HepG2 (cell line): ENCODE measurements around the gene ADM5. TPM values are rescaled to one million over a fixed set of nuclear protein-coding genes. Genes with fewer than 3 reads are reported as not detected.
A peak's percentile ranks its signal among the peaks of the same experiment; 100 is the strongest.

Experiments used
- ARNT ChIP-seq: fragments of 450-650 bp; IDR thresholded peaks from 2 replicates; pipeline ENCODE4 v1.6.1; 2017
- BCL6 ChIP-seq: IDR thresholded peaks from 2 replicates; pipeline ENCODE4 v1.6.1; 2016; ENCODE audit warnings: missing genetic modification reagents, missing compliant biosample characterization
- FOSL2 ChIP-seq: sonication (generic); formaldehyde crosslinking; IDR thresholded peaks from 2 replicates; pipeline ENCODE4 v1.4.0; 2020; ENCODE audit warnings: missing genetic modification reagents
- GZF1 ChIP-seq: sonication (generic); formaldehyde crosslinking; IDR thresholded peaks from 2 replicates; pipeline ENCODE4 v1.5.1; 2020; ENCODE audit warnings: mild to moderate bottlenecking, missing genetic modification reagents
- HNF4A ChIP-seq: sonication (generic); formaldehyde crosslinking; IDR thresholded peaks from 2 replicates; pipeline ENCODE4 v1.4.0; 2020; ENCODE audit warnings: missing genetic modification reagents
- HOXA5 ChIP-seq: sonication (generic); formaldehyde crosslinking; IDR thresholded peaks from 2 replicates; pipeline ENCODE4 v1.4.0; 2020; ENCODE audit warnings: missing genetic modification reagents
- MAZ ChIP-seq, 2 experiments: sonication (generic) in 1 of 2; formaldehyde crosslinking in 1 of 2; IDR thresholded peaks; 2 replicates each; pipeline versions ENCODE4 v1.5.0 to v1.6.1; 2012 to 2020; ENCODE audit warnings: low read depth in 2 of 2, mild to moderate bottlenecking in 2 of 2, borderline replicate concordance in 1 of 2, improper control_type of control experiment in 1 of 2, low read length in 1 of 2, missing genetic modification reagents in 1 of 2, moderate library complexity in 1 of 2
- PAF1 ChIP-seq: IDR thresholded peaks from 2 replicates; pipeline ENCODE4 v1.6.1; 2016; ENCODE audit warnings: missing genetic modification reagents, missing compliant biosample characterization
- RFX3 ChIP-seq: IDR thresholded peaks from 2 replicates; pipeline ENCODE4 v1.6.1; 2016; ENCODE audit warnings: missing biosample characterization, missing genetic modification reagents
- SATB2 ChIP-seq: sonication (generic); formaldehyde crosslinking; IDR thresholded peaks from 2 replicates; pipeline ENCODE4 v1.5.0; 2020; ENCODE audit warnings: missing genetic modification reagents
- SP140L ChIP-seq: sonication (generic); formaldehyde crosslinking; IDR thresholded peaks from 2 replicates; pipeline ENCODE4 v1.4.0; 2020; ENCODE audit warnings: missing genetic modification reagents, borderline replicate concordance
- U2AF1 ChIP-seq: fragments of 200-400 bp; formaldehyde crosslinking; optimal IDR thresholded peaks from 2 replicates; pipeline ENCODE3; 2017; ENCODE audit warnings: mild to moderate bottlenecking, low read depth, low read length
- WIZ ChIP-seq: sonication (generic); formaldehyde crosslinking; IDR thresholded peaks from 2 replicates; pipeline ENCODE4 v1.5.1; 2020; ENCODE audit warnings: mild to moderate bottlenecking, missing genetic modification reagents
- YEATS2 ChIP-seq: sonication (generic); formaldehyde crosslinking; IDR thresholded peaks from 2 replicates; pipeline ENCODE4 v1.4.0; 2020; ENCODE audit warnings: missing genetic modification reagents, borderline replicate concordance
- ZBTB1 ChIP-seq: sonication (generic); formaldehyde crosslinking; IDR thresholded peaks from 2 replicates; pipeline ENCODE4 v1.4.0; 2020; ENCODE audit warnings: missing genetic modification reagents, borderline replicate concordance
- ZNF24 ChIP-seq: fragments of 450-650 bp; IDR thresholded peaks from 2 replicates; pipeline ENCODE4 v1.6.1; 2017; ENCODE audit warnings: antibody characterized with exemption, mild to moderate bottlenecking
- ZNF256 ChIP-seq: sonication (generic); formaldehyde crosslinking; conservative IDR thresholded peaks from 2 replicates; pipeline ENCODE4 v1.4.0; 2020; ENCODE audit warnings: missing genetic modification reagents
- ZNF33B ChIP-seq: sonication (generic); formaldehyde crosslinking; IDR thresholded peaks from 2 replicates; pipeline ENCODE4 v1.5.1; 2020; ENCODE audit warnings: mild to moderate bottlenecking, missing genetic modification reagents
- ZNF589 ChIP-seq: sonication (generic); formaldehyde crosslinking; conservative IDR thresholded peaks from 2 replicates; pipeline ENCODE4 v1.8.0; 2022; ENCODE audit warnings: mild to moderate bottlenecking, moderate library complexity, missing genetic modification reagents
- polyA plus RNA-seq, 8 experiments: library from polyadenylated mRNA; depleted of rRNA in 3 of 8; stranded (reverse) in 7 of 8; unstranded in 1 of 8; fragments of >200 nt; fragmentation: Illumina TruSeq in 4 of 8; extraction: Trizol in 4 of 8; gene quantifications; 2 replicates each; pipeline versions ENCODE4 v1.2.1 to v1.2.3, GENCODE V29; 2011 to 2016; ENCODE audit warnings: low read depth in 4 of 8, missing spikeins in 1 of 8, mixed read lengths in 1 of 8; ENCODE audit not compliant: insufficient read depth in 1 of 8
- total RNA-seq, 5 experiments: library from RNA; depleted of rRNA; stranded (reverse); fragments of >200 nt; fragmentation: Illumina TruSeq; extraction: Trizol; gene quantifications; 2 replicates each; pipeline ENCODE4 v1.2.3, GENCODE V29; 2016; ENCODE audit warnings: low read depth in 1 of 5
- TF ChIP-seq, protein P1 (sequence below): sonication (generic); formaldehyde crosslinking; IDR thresholded peaks from 2 replicates; pipeline ENCODE4 v1.5.0; 2020; ENCODE audit warnings: missing genetic modification reagents
- TF ChIP-seq, protein P2 (sequence below): sonication (generic); formaldehyde crosslinking; IDR thresholded peaks from 2 replicates; pipeline ENCODE4 v1.4.0; 2020; ENCODE audit warnings: low read depth, mild to moderate bottlenecking, missing genetic modification reagents
- TF ChIP-seq, protein P3 (sequence below): IDR thresholded peaks from 2 replicates; pipeline ENCODE4 v1.6.1; 2012; ENCODE audit warnings: low read depth, low read length, improper control_type of control experiment
- TF ChIP-seq, protein P4 (sequence below): sonication (generic); formaldehyde crosslinking; IDR thresholded peaks from 2 replicates; pipeline ENCODE4 v1.9.0; 2021; ENCODE audit warnings: missing genetic modification reagents, borderline replicate concordance

The ADM5 gene
- total and polyA plus RNA-seq, 2 of the 13 experiments (the other 11 are each of a cell fraction or from before 2014, with no cell fraction given), result 2.7 to 4.1 TPM

DNA sequence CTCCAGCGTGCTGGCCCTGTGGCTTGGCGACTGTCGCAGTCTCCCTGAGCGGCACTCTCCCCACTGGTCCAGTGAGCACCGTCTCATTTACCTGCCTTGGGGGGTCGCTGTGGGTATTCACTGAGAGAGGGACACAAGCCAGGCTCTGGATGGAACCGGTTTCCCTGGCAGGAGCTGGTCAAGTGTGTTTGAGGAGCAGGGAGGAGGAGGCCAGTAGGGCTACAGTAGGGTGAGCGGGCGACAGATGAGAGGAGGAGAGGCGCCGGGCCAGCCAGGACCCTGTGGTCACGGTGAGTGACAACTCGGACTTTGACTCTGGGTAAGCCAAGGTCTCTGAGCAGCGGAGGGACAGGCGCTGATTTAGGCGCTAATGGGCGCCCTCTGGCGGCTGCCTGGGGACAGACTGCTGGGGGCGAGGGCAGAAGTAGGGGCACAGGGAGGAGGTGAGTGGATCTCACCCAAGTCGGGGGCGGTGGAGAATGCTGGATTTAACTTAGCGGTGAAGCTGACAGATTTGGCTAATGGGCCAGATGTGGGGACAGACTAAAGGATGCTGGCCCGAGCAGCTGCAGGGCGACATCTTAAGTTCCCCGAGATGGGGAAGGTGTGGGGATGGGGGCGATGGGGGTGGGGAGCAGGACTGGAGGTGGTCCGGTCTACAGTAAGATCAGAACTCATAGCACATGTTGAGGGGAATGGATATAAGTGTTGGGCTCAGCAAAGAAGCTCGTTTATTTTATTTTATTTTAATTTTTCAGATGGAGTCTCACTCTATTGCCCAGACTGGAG lies 17.1 kb upstream of the ADM5 start (continued):
- TF ChIP-seq WIZ (CRISPR knock-in tag) (no peak), ZNF33B (CRISPR knock-in tag) (0 out of 2 replicates have a peak, but pooled peaks have one; percentile 62), ARNT (no peak), U2AF1 (peak; percentile 80), MAZ (IDR thresholded peaks at IDR 0.05; ENCODE audit: borderline replicate concordance, low read depth, low read length) (peak; percentile 88; the same call in 1 of the 2 replicates), MAZ (CRISPR knock-in tag; IDR thresholded peaks at IDR 0.05; ENCODE audit: low read depth) (peak; percentile 82), GZF1 (CRISPR knock-in tag) (no peak), SP140L (no peak), FOSL2 (CRISPR knock-in tag) (peak; percentile 43; the same call in 1 of the 2 replicates), ZBTB1 (CRISPR knock-in tag) (no peak), HOXA5 (CRISPR knock-in tag) (0 out of 2 replicates have a peak, but pooled peaks have one; percentile 47), BCL6 (CRISPR knock-in tag) (0 out of 2 replicates have a peak, but pooled peaks have one; percentile 15), YEATS2 (CRISPR knock-in tag) (peak; percentile 56; the same call in 1 of the 2 replicates), ZNF589 (CRISPR knock-in tag) (peak; percentile 59; the same call in 1 of the 2 replicates), ZNF24 (no peak), SATB2 (CRISPR knock-in tag) (no peak), RFX3 (CRISPR knock-in tag) (no peak), ZNF256 (CRISPR knock-in tag) (no peak), HNF4A (CRISPR knock-in tag) (peak; percentile 94), PAF1 (CRISPR knock-in tag) (no peak)
- TF ChIP-seq, protein P1, sequence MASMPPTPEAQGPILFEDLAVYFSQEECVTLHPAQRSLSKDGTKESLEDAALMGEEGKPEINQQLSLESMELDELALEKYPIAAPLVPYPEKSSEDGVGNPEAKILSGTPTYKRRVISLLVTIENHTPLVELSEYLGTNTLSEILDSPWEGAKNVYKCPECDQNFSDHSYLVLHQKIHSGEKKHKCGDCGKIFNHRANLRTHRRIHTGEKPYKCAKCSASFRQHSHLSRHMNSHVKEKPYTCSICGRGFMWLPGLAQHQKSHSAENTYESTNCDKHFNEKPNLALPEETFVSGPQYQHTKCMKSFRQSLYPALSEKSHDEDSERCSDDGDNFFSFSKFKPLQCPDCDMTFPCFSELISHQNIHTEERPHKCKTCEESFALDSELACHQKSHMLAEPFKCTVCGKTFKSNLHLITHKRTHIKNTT (CRISPR knock-in tag), result no peak
- TF ChIP-seq, protein P2, sequence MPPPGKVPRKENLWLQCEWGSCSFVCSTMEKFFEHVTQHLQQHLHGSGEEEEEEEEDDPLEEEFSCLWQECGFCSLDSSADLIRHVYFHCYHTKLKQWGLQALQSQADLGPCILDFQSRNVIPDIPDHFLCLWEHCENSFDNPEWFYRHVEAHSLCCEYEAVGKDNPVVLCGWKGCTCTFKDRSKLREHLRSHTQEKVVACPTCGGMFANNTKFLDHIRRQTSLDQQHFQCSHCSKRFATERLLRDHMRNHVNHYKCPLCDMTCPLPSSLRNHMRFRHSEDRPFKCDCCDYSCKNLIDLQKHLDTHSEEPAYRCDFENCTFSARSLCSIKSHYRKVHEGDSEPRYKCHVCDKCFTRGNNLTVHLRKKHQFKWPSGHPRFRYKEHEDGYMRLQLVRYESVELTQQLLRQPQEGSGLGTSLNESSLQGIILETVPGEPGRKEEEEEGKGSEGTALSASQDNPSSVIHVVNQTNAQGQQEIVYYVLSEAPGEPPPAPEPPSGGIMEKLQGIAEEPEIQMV, result 0 out of 2 replicates have a peak, but pooled peaks have one; percentile 70
- TF ChIP-seq, protein P3, sequence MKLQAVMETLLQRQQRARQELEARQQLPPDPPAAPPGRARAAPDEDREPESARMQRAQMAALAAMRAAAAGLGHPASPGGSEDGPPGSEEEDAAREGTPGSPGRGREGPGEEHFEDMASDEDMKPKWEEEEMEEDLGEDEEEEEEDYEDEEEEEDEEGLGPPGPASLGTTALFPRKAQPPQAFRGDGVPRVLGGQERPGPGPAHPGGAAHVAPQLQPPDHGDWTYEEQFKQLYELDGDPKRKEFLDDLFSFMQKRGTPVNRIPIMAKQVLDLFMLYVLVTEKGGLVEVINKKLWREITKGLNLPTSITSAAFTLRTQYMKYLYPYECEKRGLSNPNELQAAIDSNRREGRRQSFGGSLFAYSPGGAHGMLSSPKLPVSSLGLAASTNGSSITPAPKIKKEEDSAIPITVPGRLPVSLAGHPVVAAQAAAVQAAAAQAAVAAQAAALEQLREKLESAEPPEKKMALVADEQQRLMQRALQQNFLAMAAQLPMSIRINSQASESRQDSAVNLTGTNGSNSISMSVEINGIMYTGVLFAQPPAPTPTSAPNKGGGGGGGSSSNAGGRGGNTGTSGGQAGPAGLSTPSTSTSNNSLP, result 0 out of 2 replicates have a peak, but pooled peaks have one; percentile 30
- TF ChIP-seq, protein P4, sequence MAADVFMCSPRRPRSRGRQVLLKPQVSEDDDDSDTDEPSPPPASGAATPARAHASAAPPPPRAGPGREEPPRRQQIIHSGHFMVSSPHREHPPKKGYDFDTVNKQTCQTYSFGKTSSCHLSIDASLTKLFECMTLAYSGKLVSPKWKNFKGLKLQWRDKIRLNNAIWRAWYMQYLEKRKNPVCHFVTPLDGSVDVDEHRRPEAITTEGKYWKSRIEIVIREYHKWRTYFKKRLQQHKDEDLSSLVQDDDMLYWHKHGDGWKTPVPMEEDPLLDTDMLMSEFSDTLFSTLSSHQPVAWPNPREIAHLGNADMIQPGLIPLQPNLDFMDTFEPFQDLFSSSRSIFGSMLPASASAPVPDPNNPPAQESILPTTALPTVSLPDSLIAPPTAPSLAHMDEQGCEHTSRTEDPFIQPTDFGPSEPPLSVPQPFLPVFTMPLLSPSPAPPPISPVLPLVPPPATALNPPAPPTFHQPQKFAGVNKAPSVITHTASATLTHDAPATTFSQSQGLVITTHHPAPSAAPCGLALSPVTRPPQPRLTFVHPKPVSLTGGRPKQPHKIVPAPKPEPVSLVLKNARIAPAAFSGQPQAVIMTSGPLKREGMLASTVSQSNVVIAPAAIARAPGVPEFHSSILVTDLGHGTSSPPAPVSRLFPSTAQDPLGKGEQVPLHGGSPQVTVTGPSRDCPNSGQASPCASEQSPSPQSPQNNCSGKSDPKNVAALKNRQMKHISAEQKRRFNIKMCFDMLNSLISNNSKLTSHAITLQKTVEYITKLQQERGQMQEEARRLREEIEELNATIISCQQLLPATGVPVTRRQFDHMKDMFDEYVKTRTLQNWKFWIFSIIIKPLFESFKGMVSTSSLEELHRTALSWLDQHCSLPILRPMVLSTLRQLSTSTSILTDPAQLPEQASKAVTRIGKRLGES (CRISPR knock-in tag), result no peak
